Endothelial cell of umbilical vein (primary cell): Measurements from ENCODE around the gene CLIP2. TPM values are rescaled to one million over a fixed set of nuclear protein-coding genes. Genes with fewer than 3 reads are reported as not detected.

Source experiments
- BruUV-seq: library from RNA; stranded (reverse); fragments of 400-500 nt; replicated peaks from 2 replicates; lab custom pipeline; 2021; lab: Mats Ljungman, UMichigan
- CTCF ChIA-PET: fragments of 300-600, 350-600 bp; sonication (Branson Sonifier 250); formaldehyde crosslinking; loops from one replicate; lab custom pipeline; 2021; ENCODE audit warnings: antibody characterized with exemption, inconsistent platforms; lab: Charles Lee
- POLR2A ChIA-PET: fragments of 300-600, 350-600 bp; sonication (Branson Sonifier 250); formaldehyde crosslinking; loops from one replicate; lab custom pipeline; 2021; ENCODE audit warnings: antibody characterized with exemption, inconsistent platforms; lab: Charles Lee
- DNase-seq: peaks from one replicate; pipeline ENCODE4 v3.0.0-alpha.2; 2011; ENCODE audit warnings: low read depth, low spot score
- FAIRE-seq: peaks from 2 replicates; lab custom pipeline; 2011; peaks lifted over from hg19 to GRCh38; lab: Jason Lieb, UNC
- H2AFZ ChIP-seq: 2 replicates; pipeline ENCODE4 v1.6.0; 2012; ENCODE audit warnings: low read depth, low read length, control low read depth, inconsistent platforms
- H3K27ac ChIP-seq: 2 replicates; pipeline ENCODE4 v1.5.1; 2011; ENCODE audit warnings: low read depth, mild to moderate bottlenecking, control low read depth, low read length, moderate library complexity; ENCODE audit not compliant: insufficient read depth
- H3K27me3 ChIP-seq, 2 experiments: 2 replicates each; pipeline versions ENCODE4 v1.6.0 to v1.6.1; 2011; ENCODE audit warnings: low read length in 2 of 2, mixed read lengths in 1 of 2; ENCODE audit not compliant: control insufficient read depth in 2 of 2, insufficient read depth in 2 of 2
- H3K36me3 ChIP-seq, 2 experiments: 2 replicates in 1 of 2; 3 replicates in 1 of 2; pipeline ENCODE4 v1.5.1; 2011; ENCODE audit warnings: low read length in 2 of 2, mild to moderate bottlenecking in 1 of 2, moderate library complexity in 1 of 2; ENCODE audit not compliant: control insufficient read depth in 2 of 2, insufficient read depth in 2 of 2; ENCODE audit errors: extremely low read depth in 1 of 2
- H3K4me1 ChIP-seq: 3 replicates; pipeline ENCODE4 v1.5.1; 2011; ENCODE audit warnings: mild to moderate bottlenecking, low read length; ENCODE audit not compliant: control insufficient read depth, insufficient read depth; ENCODE audit errors: extremely low read depth
- H3K4me2 ChIP-seq: 2 replicates; pipeline ENCODE4 v1.6.1; 2011; ENCODE audit warnings: low read length, control low read depth, mixed read lengths; ENCODE audit not compliant: insufficient read depth
- H3K4me3 ChIP-seq, 3 experiments: fragments of 200-600 bp in 1 of 3; sonication (generic), shearing (Covaris generic) in 1 of 3; replicated peaks in 1 of 3; 2 replicates each; pipeline ENCODE4 v1.5.1; 2011 to 2016; ENCODE audit warnings: control low read depth in 3 of 3, low read length in 3 of 3, mild to moderate bottlenecking in 2 of 3, inconsistent platforms in 1 of 3, low read depth in 1 of 3, moderate library complexity in 1 of 3; ENCODE audit not compliant: insufficient read depth in 1 of 3
- H3K79me2 ChIP-seq: 2 replicates; pipeline ENCODE4 v1.6.0; 2012; ENCODE audit warnings: low read length, inconsistent platforms; ENCODE audit not compliant: control insufficient read depth, insufficient read depth
- H3K9ac ChIP-seq: replicated peaks from 2 replicates; pipeline ENCODE3; 2011; ENCODE audit warnings: low read length, control low read depth; ENCODE audit not compliant: insufficient read depth; ENCODE audit errors: extremely low read depth
- H3K9me1 ChIP-seq: replicated peaks from 3 replicates; pipeline ENCODE4 v1.6.0; 2011; ENCODE audit warnings: mild to moderate bottlenecking, low read length; ENCODE audit not compliant: control insufficient read depth, insufficient read depth; ENCODE audit errors: extremely low read depth
- H3K9me3 ChIP-seq: replicated peaks from 2 replicates; pipeline ENCODE4 v1.5.1; 2012; ENCODE audit warnings: low read length, inconsistent platforms; ENCODE audit not compliant: control insufficient read depth, insufficient read depth
- H4K20me1 ChIP-seq: replicated peaks from 2 replicates; pipeline ENCODE3; 2011; ENCODE audit warnings: mild to moderate bottlenecking, low read length; ENCODE audit not compliant: control insufficient read depth, insufficient read depth; ENCODE audit errors: extremely low read depth
- EZH2 ChIP-seq: IDR thresholded peaks from 2 replicates; pipeline ENCODE4 v1.6.1; 2012; ENCODE audit warnings: borderline replicate concordance, low read depth, mild to moderate bottlenecking, moderate library complexity, low read length, inconsistent platforms; ENCODE audit not compliant: severe bottlenecking
- FOS ChIP-seq: IDR thresholded peaks from 2 replicates; pipeline ENCODE4 v1.6.1; 2011; ENCODE audit warnings: mild to moderate bottlenecking, low read length, moderate library complexity, borderline replicate concordance; ENCODE audit not compliant: insufficient read depth
- GATA2 ChIP-seq: IDR thresholded peaks from 2 replicates; pipeline ENCODE4 v1.7.0; 2011; ENCODE audit warnings: low read depth, mild to moderate bottlenecking, moderate library complexity, mixed read lengths, low read length; ENCODE audit not compliant: insufficient read length, insufficient read depth
- JUN ChIP-seq: IDR thresholded peaks from 2 replicates; pipeline ENCODE4 v1.6.1; 2011; ENCODE audit warnings: borderline replicate concordance, low read depth; ENCODE audit not compliant: insufficient read length, insufficient read depth
- MYC ChIP-seq: IDR thresholded peaks from one replicate; pipeline ENCODE4 v1.6.1; 2011; ENCODE audit warnings: mild to moderate bottlenecking, low read depth, low read length
- POLR2A ChIP-seq: IDR thresholded peaks from 2 replicates; pipeline ENCODE4 v1.6.1; 2012; ENCODE audit warnings: low read depth, mild to moderate bottlenecking, control low read depth, low read length
- POLR2AphosphoS5 ChIP-seq: IDR thresholded peaks from 2 replicates; pipeline ENCODE4 v1.6.1; 2012; ENCODE audit warnings: low read depth, mild to moderate bottlenecking, control low read depth, low read length, moderate library complexity; ENCODE audit not compliant: insufficient read depth
- dilution Hi-C: fragments of 300-500 bp; cut with MboI; formaldehyde crosslinking; loops from one replicate; pipeline ENCODE4 v1.15.0; 2019; ENCODE audit warnings: low sequenced_read_pairs; ENCODE audit not compliant: extremely low pct_ligation_motif_present
- intact Hi-C: fragments of 100-400 bp; cut with micrococcal nuclease; formaldehyde crosslinking; loops from one replicate; pipeline ENCODE4 v1.10.0; 2022
- polyA plus RNA-seq, 4 experiments: library from polyadenylated mRNA; depleted of rRNA in 3 of 4; stranded (reverse) in 3 of 4; unstranded in 1 of 4; fragments of >200 nt; gene quantifications; 2 replicates each; pipeline versions ENCODE4 v1.2.1 to v1.2.3, GENCODE V29; 2011 to 2012; ENCODE audit warnings: missing spikeins in 1 of 4
- total RNA-seq: library from RNA; stranded (reverse); gene quantifications from 2 replicates; pipeline ENCODE4 v1.2.3, GENCODE V29; 2021
- TF ChIP-seq, protein P1 (sequence below), 2 donors: IDR thresholded peaks; 1 replicate in 1 of 2; 2 replicates in 1 of 2; pipeline ENCODE4 v1.5.1; 2011; ENCODE audit warnings: low read length in 2 of 2, mild to moderate bottlenecking in 2 of 2, moderate library complexity in 2 of 2, control low read depth in 1 of 2, inconsistent platforms in 1 of 2, low read depth in 1 of 2; ENCODE audit not compliant: insufficient read depth in 1 of 2; ENCODE audit errors: extremely low read depth in 1 of 2
- TF ChIP-seq, protein P2 (sequence below): IDR thresholded peaks from 2 replicates; pipeline ENCODE4 v1.6.1; 2011; ENCODE audit not compliant: insufficient read depth, insufficient read length

CLIP2 gene
- total and polyA plus RNA-seq, 2 donors (not counting 3 experiments of a cell fraction or from before 2014, with no cell fraction given), result 8.3 to 37.1 TPM

- POLR2A ChIA-PET, result interaction anchor here (1.0 kb wide), 1 partner anchor 12 kb away, joined by 3 read pairs; no protein-coding TSS in a partner anchor
- H3K27ac ChIP-seq, result no peak overlapping the region
- no peak overlapping the region for H3K4me2 ChIP-seq
- H3K79me2 ChIP-seq, result peaks cover 21% of the 10 kb centered on the region
- CTCF ChIA-PET, result interaction anchor here (1.1 to 5.6 kb wide), 3 partner anchors 13 to 33 kb away, joined by 4 to 33 read pairs (median 22); partner anchors contain the start of gene RFC2
- H3K4me1 ChIP-seq, result peaks cover 11% of the 10 kb centered on the region
- FAIRE-seq (no peak), DNase-seq (no peak)
- BruUV-seq, result no TSS peak
- no peaks in the 10 kb centered on the region for H3K9me1 ChIP-seq
- no peaks in the 10 kb centered on the region for H3K27me3 ChIP-seq
- no peak overlapping the region for H2AFZ ChIP-seq
- no peak overlapping the region for H3K9ac ChIP-seq
- TF ChIP-seq POLR2AphosphoS5 (no peak), EZH2 (no peak), MYC (no peak), GATA2 (no peak), FOS (no peak), POLR2A (no peak), JUN (no peak)
- TF ChIP-seq, protein P1, sequence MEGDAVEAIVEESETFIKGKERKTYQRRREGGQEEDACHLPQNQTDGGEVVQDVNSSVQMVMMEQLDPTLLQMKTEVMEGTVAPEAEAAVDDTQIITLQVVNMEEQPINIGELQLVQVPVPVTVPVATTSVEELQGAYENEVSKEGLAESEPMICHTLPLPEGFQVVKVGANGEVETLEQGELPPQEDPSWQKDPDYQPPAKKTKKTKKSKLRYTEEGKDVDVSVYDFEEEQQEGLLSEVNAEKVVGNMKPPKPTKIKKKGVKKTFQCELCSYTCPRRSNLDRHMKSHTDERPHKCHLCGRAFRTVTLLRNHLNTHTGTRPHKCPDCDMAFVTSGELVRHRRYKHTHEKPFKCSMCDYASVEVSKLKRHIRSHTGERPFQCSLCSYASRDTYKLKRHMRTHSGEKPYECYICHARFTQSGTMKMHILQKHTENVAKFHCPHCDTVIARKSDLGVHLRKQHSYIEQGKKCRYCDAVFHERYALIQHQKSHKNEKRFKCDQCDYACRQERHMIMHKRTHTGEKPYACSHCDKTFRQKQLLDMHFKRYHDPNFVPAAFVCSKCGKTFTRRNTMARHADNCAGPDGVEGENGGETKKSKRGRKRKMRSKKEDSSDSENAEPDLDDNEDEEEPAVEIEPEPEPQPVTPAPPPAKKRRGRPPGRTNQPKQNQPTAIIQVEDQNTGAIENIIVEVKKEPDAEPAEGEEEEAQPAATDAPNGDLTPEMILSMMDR (IDR thresholded peaks at IDR 0.05; ENCODE audit: extremely low read depth in 1 of 2, insufficient read depth in 1 of 2, low read depth in 1 of 2, low read length in 2 of 2), result no peak
- TF ChIP-seq, protein P2, sequence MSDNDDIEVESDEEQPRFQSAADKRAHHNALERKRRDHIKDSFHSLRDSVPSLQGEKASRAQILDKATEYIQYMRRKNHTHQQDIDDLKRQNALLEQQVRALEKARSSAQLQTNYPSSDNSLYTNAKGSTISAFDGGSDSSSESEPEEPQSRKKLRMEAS, result no peak
- dilution Hi-C loops (no loop called here), intact Hi-C loops (no loop called here)
- H3K36me3 ChIP-seq, result no peaks in the 10 kb centered on the region
- H3K4me3 ChIP-seq, result no peak overlapping the region
- no peaks in the 10 kb centered on the region for H3K9me3 ChIP-seq
- H4K20me1 ChIP-seq, result no peaks in the 10 kb centered on the region
These were observed 1.7 kb upstream of the CLIP2 start for GRCh38 chr7:74287303-74288033.
